ENCODE data around the gene CD163. TPM values are rescaled to one million over a fixed set of nuclear protein-coding genes. Genes with fewer than 3 reads are reported as not detected.
"Not testable (repeated sequence)": the region's sequence is repeated elsewhere in the genome, so short reads cannot be mapped to it uniquely, and the experiment has no call there.

Gene CD163
- total RNA-seq, 1 donor from 2014 or later = 64.5 TPM

DNA sequence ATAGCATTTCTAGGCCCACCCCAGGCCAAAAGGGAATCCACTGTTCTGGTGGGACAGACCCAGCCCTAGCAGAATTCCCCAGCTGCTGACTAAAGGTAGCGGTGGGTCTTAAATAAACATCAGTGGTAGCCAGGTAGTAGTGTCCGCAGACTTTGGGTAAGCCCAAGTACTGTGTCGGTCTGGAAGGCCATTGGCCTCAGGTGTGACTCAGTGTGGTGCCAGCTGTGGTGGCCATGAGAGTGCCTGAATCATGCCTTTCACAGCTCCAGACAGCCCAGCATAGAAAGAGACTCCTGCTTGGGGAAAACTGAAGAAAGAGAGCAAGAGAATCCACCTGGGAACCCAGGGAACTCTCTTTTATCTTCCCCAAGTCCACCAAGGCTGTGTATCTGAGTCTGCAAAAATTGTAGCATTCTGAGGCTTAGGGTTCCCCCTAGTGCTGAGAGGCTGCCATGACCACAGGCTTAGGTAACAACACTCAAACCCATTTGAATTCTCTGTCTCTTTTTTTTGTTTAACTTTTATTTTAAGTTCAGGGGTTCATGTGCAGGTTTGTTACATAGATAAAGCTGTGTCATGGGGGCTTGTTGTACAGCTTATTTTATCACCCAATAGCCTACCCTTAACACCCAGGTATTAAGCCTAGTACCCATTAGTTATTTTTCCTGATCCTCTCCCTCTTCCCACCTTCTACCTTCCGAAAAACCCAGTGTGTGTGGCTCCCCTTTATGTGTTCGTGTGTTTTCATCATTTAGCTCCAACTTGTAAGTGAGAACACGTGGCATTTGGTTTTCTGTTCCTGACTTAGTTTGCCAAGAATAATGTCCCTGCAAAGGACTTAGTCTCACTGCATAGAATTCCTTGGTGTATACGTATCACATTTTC is 43.0 kb downstream of the CD163 start:
- DNase-seq (peak; percentile 37), ATAC-seq (peak; percentile 69)
- intact Hi-C loops (cut with micrococcal nuclease) = loop anchor here (10.0 kb wide), 1 partner anchor 174 kb away; no protein-coding TSS in a partner anchor

DNA sequence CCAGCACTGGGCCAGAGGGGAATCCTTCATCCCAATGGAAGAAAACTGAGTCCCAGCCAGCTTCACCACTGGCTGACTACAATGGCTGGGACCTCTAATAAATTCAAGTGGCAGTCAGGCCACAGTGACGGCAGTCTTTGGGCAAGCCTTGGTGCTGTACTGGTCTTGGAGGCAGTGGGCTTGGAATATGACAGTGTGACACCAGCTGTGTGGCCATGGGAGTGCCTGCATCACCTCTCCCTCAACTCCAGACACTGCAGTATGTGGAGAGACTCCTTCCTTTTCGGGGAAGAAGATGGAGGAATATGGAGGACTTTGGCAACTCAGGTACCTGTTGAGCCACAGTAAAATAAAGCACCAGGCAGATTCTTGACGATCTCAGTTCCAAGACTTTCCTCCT is 43.6 kb downstream of the CD163 start:
- DNase-seq (no peak), ATAC-seq (no peak)
- intact Hi-C loops (cut with micrococcal nuclease) = loop anchor here (10.0 kb wide), 2 partner anchors 175 to 235 kb away; no protein-coding TSS in a partner anchor

DNA sequence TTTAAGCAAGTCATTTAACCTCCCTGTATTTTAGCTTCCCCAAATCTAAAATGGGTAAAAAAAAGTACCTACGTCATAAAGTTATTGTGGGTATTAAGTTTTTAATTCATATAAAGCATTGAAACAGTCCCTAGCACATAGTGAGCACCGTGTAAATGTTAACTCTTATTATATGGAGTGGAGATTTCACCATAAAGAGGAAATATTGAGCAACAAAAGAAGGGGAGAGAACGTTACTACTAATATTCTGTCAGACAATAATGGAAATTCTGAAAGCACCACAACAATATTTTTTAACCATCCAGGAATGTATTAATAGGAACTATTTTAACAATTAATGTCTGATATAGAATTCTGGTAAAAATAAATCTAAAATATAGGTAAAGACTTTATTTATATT is 51.8 kb downstream of the CD163 start:
- intact Hi-C loops (cut with micrococcal nuclease) = loop anchor here (10.0 kb wide), 1 partner anchor 227 kb away; no protein-coding TSS in a partner anchor
- ATAC-seq (no peak), DNase-seq (no peak)

DNA sequence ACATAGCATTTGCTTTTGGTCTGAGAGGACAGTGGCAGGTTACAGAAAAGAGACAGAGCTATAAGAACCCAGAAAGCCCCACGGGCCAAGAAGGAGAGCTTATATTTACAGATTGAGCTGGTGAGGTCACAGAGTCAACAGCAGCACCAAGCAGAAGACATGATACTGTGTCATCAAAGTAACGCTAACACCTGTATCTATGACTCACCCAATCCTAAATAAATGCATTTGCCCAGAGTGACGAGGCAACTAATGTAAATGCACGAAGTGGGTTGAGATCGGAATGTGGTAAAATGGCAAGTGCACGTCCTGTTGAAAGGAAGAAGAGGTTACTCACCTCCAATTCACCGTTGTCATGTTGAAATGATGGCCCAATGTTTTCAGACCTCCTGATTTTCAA is 52.9 kb downstream of the CD163 start:
- no peak for ATAC-seq
- DNase-seq = no peak
- intact Hi-C loops (cut with micrococcal nuclease) = loop anchor here (10.0 kb wide), 1 partner anchor 226 kb away; no protein-coding TSS in a partner anchor

DNA sequence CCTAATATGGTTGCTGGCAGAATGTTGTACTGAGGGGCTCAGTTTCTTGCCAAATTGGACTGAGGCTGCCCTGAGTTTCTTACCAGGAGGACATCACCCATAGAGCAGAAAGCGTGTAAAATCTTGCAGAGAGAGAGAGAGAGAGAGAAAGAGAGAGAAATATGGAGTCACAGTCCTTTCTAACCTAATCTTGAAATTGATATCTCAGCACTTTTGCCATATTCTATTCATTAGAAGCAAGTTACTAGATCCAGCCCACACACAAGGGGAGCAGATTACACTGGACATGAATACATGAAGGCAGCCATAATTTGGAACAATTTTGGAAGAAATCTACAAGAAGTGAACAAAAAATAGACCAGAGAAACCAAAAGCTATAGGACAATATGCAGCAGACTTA is 55.5 kb downstream of the CD163 start:
- ATAC-seq (no peak), DNase-seq (no peak)
- intact Hi-C loops (cut with micrococcal nuclease) = no loop called here

DNA sequence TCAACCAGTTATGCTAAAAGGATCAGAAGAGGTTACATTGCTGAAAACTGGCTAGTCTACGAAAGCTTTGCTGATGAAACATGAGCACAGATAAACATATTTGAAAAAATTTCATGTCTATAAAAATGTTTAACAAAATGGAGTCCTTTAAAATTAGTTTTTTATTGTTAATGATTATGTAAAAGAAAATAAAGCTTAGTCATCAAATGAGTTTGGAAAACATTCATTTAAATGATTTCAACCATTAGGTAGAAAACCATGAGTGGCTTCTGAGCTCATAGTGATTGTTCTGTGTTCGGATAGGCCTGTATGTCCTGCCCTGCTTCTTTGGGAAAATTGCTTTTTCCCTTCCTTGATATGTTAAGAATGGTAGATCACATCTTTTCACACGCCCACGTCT is 59.0 kb downstream of the CD163 start:
- DNase-seq = no peak
- no peak for ATAC-seq
- intact Hi-C loops (cut with micrococcal nuclease) = no loop called here

DNA sequence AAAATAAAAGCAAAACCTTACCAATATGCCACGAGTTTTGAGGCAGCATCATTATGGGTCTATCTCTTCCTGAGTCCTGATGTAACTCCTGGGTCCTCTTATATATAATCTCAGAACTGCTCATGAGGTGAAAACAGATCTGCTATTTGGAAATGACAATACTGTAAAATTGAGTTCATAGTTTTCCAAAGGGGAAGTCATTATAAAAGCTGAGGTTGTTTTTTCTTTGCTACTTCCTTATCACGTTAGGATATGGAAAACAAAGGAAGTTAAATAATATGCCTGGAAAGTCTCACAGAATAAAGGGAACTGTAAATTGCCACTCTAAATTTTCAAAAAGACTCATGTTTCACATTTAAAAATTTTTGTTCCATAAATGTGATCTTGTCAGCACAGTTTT is 59.5 kb downstream of the CD163 start, which contains the start of gene CD163L1:
Gene CD163L1, minus strand, starts transcription at position 78 of the 400 bp plus-strand sequence. Its CDS starts 26 bp downstream, at position 52.
- intact Hi-C loops (cut with micrococcal nuclease) = no loop called here
- DNase-seq (no peak), ATAC-seq (no peak)

DNA sequence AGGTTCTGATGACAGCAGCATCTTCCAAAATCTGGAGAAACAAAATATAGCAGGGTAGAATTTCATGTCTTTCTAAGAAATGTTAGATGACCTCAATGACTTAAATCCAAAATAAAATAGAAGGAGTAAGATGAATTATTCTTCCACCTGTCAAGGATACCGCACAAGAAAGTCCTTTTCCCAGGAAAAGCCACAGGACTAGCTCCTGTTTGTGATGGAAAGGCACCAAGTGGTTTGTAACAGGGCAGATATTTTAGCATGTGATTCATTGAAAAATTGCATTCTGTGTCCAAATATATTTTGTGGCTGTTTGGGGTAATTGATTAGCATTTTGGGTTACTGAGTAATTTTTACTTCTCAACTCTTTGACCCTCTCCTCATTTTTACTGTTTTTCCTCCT is 62.4 kb downstream of the CD163 start:
- DNase-seq = no peak
- intact Hi-C loops (cut with micrococcal nuclease) = no loop called here
- ATAC-seq = no peak

DNA sequence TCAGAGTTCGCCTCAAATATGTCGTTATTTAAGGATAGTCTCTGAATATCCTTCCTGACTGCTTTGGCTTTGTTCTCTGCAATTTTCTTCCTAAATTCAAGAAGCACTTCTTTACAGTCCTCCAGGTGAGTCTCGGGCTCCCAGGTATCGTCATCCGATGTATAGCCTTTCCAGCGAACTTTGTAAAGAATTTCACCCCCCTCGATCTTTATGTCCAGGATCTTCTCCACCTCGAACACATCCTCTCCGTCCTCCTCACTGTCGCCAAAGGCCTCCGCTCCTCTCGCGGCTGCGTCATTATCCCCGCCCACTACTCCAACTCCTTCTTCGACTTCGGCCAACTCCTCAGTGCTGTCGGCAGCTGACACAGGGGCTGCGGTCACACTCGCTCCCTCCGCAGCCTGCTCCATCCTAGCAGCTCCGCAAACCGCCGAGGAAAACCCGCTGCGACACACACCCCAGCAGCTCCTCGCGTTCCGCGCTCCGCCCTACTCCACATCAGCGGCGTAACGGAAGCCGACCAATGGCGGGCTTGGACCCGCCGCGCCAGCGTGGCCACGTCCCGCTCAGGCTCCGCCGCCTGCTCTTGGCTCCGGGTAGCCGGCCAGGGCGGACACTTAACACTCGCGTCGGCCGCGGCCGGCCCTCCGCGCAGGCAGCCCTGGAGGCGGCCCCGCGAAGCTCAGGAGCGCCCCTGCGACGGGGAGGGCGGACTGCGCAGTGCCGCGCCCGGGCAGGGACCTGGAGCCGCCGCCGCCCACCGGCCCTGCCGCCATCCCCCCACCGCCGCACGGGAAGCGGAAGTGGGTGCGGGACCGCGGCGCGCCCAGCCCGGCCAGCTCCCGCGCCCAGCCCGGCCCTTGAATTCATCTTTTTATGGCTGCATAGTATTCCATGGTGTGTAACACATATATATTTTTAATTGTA is 63.7 kb downstream of the CD163 start:
- peak; percentile 31 for DNase-seq
- intact Hi-C loops (cut with micrococcal nuclease) = no loop called here
- ATAC-seq = peak; percentile 36

DNA sequence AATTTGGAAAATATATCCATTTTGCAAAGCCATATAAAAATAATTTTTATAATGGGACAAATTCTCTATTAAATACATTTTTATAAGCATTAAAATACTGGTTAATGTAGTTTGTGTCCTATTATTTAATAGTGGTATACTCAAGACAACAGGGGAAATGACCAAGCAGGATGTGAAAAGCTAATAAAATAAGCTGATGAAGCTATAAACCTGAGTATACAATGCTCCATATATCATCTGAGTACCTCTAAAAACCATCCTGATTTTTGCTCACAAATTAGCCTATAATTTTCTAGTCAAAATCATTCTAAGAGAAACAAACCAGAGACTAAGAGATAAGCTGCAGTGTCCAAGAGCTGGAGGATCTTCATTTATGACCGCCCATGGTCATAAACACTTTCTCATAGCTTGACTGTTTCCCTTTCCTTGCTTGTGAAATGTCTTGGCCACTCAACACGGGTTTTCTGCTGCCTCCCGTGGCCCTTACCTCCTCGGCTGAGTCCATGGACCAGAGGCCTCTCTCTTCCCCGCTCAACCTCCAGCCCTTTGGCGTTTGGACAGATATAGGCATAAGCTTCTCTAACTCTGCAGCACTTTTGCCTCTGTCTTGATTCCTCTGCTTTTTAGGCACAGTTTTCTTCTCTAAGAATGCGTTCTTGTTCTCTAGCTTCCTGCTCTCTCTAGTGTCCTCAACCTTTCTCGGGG is 65.1 kb downstream of the CD163 start:
- intact Hi-C loops (cut with micrococcal nuclease); ATAC-seq; DNase-seq: not testable (repeated sequence)

DNA sequence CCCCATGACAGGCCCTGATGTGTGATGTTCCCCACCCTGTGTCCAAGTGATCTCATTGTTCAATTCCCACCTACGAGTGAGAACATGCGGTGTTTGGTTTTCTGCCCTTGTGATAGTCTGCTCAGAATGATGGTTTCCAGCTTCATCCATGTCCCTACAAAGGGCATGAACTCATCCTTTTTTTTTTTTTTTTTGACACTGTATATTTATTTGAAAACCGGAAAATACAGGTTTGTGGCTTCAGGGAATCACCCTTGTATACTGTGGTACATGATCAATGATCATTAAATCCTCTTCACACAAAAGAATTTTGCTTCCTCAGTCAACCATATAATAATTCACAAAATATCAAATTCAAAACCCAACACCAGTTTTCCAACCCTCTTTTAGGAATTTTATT is 66.1 kb downstream of the CD163 start:
- ATAC-seq; intact Hi-C loops (cut with micrococcal nuclease); DNase-seq: not testable (repeated sequence)

DNA sequence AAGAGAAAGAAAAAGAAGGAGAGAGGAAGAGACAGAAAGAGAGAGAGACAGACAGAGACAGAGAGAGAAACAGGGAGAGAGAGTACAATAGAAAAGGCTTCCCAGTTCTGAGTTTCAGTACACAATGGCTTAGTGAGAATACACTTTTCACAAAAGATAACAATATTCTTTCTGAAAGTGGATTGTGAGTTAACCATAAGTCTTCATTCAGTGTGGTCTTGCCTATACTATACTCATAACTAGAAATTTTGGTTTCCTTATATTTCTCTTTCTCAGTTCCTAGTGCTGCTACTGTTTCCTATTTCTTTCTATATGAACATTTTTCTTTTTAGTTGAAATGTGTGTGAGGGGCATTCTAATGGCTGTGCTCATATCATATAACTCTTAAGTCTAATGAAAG is 68.9 kb downstream of the CD163 start:
- intact Hi-C loops (cut with micrococcal nuclease) = no loop called here
- DNase-seq (no peak), ATAC-seq (no peak)

DNA sequence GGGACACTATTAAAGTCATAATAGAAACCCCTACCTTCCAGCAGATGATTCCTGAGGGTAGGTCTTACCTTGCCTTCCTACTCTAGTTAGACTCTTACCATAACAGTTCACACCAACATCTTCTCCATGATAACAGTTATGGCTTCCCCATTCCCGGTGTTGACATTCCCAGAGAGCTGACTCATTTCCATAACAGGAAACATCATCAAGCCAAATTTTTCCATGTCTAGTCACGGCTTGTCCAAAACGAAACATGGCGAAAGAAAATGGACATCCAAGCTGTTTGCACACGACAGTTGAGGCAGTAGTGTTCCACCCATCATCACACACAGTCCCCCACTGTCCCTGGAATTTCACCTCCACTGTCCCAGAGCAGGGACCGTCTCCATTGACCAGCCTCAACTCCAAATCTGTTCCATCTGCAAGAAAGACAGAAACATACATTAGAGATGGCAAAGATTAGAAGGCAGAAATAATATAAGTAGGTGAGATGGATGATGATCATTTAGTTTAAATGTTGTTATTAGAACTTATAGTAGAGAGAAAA is 70.2 kb downstream of the CD163 start:
- intact Hi-C loops (cut with micrococcal nuclease) = no loop called here
- no peak for ATAC-seq

DNA sequence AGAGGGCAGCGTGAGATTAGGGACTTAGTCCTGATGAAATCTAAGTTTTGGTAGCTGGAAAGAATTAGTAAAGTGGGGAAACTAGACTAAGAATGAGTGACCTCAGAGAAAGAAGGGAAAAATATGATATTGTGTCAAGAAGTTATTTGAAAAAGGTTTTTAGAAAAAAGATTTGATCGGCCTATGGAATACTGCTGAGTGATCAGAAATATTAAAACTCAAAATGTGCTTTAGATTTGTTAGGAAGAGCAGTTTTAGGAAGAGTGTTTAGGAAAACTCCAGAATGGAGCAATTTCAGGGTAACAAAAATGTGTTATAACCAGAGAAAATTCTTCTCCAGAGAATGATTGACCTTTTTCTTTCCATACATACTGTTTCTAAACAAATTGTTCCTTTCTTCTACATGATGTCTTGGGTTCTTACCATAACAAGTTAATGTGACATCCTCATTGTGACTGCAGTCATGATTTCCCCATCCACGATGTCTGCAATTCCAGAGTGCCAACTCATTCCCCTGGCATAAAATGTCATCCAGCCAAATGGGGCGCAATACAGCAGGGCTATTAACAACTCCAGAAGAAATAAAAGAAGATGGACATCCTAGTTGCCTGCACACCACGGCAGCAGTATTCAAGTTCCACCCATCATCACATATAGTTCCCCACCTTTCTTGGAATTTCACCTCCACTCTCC is 71.4 kb downstream of the CD163 start:
- no peak for ATAC-seq
- intact Hi-C loops (cut with micrococcal nuclease) = no loop called here
- no peak for DNase-seq

More for the DNA sequence above, 70.2 kb downstream of the CD163 start:
- no peak for DNase-seq
